ENCODE measurements around the gene SPTBN2.

DNA sequence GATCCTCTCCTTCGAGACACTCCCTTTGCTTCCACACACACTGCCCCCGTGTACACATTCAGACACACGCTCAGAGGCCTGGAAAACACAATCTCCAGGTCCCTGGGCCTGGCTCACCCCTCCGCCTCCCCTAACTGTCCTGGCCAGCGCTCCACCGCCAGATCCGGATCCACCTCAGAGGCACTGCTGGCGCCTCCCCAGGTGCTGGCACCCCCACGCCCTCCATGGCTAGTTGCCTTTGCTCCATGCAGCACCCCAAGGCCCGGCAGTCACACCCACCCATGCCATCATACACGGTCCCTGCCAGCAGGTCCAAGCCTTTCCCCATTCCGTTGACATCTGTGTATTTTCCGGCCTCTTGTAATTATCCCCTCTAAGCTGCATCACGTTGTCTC is 11.1 kb downstream of the SPTBN2 start:
- TF ChIP-seq, protein P1, sequence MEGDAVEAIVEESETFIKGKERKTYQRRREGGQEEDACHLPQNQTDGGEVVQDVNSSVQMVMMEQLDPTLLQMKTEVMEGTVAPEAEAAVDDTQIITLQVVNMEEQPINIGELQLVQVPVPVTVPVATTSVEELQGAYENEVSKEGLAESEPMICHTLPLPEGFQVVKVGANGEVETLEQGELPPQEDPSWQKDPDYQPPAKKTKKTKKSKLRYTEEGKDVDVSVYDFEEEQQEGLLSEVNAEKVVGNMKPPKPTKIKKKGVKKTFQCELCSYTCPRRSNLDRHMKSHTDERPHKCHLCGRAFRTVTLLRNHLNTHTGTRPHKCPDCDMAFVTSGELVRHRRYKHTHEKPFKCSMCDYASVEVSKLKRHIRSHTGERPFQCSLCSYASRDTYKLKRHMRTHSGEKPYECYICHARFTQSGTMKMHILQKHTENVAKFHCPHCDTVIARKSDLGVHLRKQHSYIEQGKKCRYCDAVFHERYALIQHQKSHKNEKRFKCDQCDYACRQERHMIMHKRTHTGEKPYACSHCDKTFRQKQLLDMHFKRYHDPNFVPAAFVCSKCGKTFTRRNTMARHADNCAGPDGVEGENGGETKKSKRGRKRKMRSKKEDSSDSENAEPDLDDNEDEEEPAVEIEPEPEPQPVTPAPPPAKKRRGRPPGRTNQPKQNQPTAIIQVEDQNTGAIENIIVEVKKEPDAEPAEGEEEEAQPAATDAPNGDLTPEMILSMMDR (IDR thresholded peaks at IDR 0.05), result no peak
- TF ChIP-seq POLR2A (IDR thresholded peaks at IDR 0.05), result no peak

Data from uterus (tissue), 2 donors.